Left lung (tissue), 10 donors: Measurements from ENCODE around the gene PTPA. TPM values are rescaled to one million over a fixed set of nuclear protein-coding genes. Genes with fewer than 3 reads are reported as not detected.
"Not testable (repeated sequence)": the region's sequence is repeated elsewhere in the genome, so short reads cannot be mapped to it uniquely, and the experiment has no call there.

Source experiments
- ATAC-seq: fragments of 200-7000 bp; cut with Tn5 transposase; one replicate; pipeline ENCODE4 v1.9.1; 2020; ENCODE audit warnings: moderate library complexity
- DNase-seq, 4 donors: peaks; one replicate each; pipeline ENCODE4 v3.0.0-alpha.2; 2013 to 2020
- H3K27ac ChIP-seq, 2 donors: fragments of 200-600 bp; sonication (generic) in 1 of 2; one replicate each; pipeline versions ENCODE4 v1.5.0 to v1.8.0; 2020 to 2021
- H3K27me3 ChIP-seq, 2 donors: fragments of 200-600 bp; sonication (generic) in 1 of 2; one replicate each; pipeline versions ENCODE4 v1.5.0 to v1.8.0; 2020 to 2021
- H3K36me3 ChIP-seq, 2 donors: fragments of 200-600 bp; sonication (generic) in 1 of 2; one replicate each; pipeline versions ENCODE4 v1.5.0 to v1.8.0; 2020 to 2021
- H3K4me1 ChIP-seq, 2 donors: fragments of 200-600 bp; one replicate each; pipeline ENCODE4 v1.8.0; 2021
- H3K4me3 ChIP-seq, 2 donors: fragments of 200-600 bp; sonication (generic) in 1 of 2; one replicate each; pipeline versions ENCODE4 v1.5.0 to v1.8.0; 2020 to 2021; ENCODE audit warnings: mild to moderate bottlenecking in 1 of 2
- H3K9me3 ChIP-seq, 2 donors: fragments of 200-600 bp; sonication (generic) in 1 of 2; one replicate each; pipeline versions ENCODE4 v1.5.0 to v1.8.0; 2020 to 2021
- intact Hi-C, 2 donors: fragments of 100-400 bp; cut with DNase I; formaldehyde crosslinking; loops; one replicate each; pipeline versions ENCODE4 v1.11.2 to v1.14.2; 2022
- polyA plus RNA-seq, 6 donors: library from polyadenylated mRNA; unstranded; fragments of 120-200 nt; gene quantifications; one replicate each; pipeline ENCODE4 v1.2.1, GENCODE V29; 2013; ENCODE audit not compliant: insufficient read length in 6 of 6
- total RNA-seq, 2 donors: library from RNA; stranded (reverse); fragmentation: NEBNext Ultra II Directional; extraction: Animal tissue kit (Norgen Biotek cat#: 25700); gene quantifications; one replicate each; pipeline ENCODE4 v1.2.1, GENCODE V29; 2021
- TF ChIP-seq, protein P1 (sequence below), 2 donors: fragments of 200-600 bp; sonication (generic) in 1 of 2; IDR thresholded peaks; one replicate each; pipeline versions ENCODE4 v1.5.0 to v1.8.0; 2021; ENCODE audit warnings: antibody characterized with exemption in 2 of 2
- donor health status: DM: no; HTN: yes; CAD: no.
- donor health status: DM: no; HTN: no; CAD: no.

PTPA gene
- total and polyA plus RNA-seq, 8 donors: 120 to 148 (median 140) TPM

DNA sequence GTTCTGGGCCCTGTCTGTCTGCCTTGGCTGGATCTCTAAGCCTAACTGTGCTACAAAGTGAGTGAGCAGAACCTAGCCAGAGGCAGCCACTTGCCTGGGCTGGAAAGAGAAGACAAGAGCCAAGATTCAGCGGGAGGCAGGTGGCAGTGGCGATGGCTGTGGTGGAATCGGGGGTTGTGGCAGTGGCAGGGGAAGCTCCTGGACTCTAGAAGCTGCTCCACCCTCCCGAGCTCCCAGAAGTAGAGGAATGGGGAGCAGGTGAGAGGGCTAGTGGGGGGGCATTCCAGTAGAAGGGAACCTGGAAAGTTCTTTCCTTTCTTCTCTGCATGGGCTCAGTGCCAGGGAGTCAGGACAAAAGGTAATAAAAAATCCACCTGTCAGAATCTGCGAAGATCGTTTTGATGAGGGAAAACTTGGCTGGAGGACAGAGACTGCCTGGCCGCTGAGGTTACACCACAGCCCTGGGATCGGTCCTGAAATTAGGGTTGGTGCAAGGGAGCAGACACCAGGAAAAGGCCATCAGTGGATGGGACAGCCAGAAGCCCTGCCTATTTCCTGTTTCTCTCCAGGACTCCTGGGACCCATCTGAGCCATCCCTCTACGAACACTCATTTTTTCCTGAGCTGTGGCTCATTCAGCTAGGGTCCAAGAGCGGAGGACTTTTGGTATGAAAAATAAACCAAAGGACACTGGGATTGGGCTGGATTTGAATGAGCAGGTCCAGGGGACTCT is 2.2 kb upstream of the PTPA start:
- H3K9me3 ChIP-seq: no peaks in the 10 kb centered on the region
- no peak overlapping the region for H3K27ac ChIP-seq
- ATAC-seq: no peak
- peak overlapping the region in 1 of 2 donors; percentile 85 for H3K4me3 ChIP-seq
- intact Hi-C loops: no loop called here
- peaks cover 0 to 13% of the 10 kb centered on the region in 2 donors for H3K36me3 ChIP-seq
- DNase-seq: peak in 1 of 4 donors; percentile 13
- TF ChIP-seq, protein P1, sequence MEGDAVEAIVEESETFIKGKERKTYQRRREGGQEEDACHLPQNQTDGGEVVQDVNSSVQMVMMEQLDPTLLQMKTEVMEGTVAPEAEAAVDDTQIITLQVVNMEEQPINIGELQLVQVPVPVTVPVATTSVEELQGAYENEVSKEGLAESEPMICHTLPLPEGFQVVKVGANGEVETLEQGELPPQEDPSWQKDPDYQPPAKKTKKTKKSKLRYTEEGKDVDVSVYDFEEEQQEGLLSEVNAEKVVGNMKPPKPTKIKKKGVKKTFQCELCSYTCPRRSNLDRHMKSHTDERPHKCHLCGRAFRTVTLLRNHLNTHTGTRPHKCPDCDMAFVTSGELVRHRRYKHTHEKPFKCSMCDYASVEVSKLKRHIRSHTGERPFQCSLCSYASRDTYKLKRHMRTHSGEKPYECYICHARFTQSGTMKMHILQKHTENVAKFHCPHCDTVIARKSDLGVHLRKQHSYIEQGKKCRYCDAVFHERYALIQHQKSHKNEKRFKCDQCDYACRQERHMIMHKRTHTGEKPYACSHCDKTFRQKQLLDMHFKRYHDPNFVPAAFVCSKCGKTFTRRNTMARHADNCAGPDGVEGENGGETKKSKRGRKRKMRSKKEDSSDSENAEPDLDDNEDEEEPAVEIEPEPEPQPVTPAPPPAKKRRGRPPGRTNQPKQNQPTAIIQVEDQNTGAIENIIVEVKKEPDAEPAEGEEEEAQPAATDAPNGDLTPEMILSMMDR (IDR thresholded peaks at IDR 0.05): no peak
- H3K4me1 ChIP-seq: peaks cover 15 to 39% of the 10 kb centered on the region in 2 donors
- no peaks in the 10 kb centered on the region for H3K27me3 ChIP-seq

DNA sequence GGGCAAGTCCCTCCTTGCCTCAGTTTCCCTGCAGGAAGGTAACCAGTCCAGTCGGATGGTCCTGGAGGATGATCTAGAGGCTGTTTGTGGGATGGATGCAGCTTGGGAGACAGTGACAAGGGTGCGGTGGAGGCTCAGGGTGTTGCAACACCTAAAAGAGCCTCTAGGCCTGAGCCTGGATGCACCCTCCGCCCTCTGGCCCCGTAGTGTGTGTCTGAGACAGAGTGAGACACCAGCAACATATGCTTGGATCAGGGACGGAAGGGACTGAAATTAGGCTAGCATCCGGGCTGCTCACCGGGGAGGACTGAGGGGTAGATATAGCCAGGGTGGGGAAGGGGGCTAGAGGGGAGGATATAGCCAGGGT is 1.7 kb upstream of the PTPA start:
- TF ChIP-seq, protein P1 (IDR thresholded peaks at IDR 0.05): no peak
- ATAC-seq (no peak), DNase-seq (peak in 1 of 4 donors; percentile 57)
- Histone ChIP-seq H3K27ac (no peak overlapping the region), H3K4me1 (peaks cover 15 to 44% of the 10 kb centered on the region in 2 donors), H3K4me3 (peak overlapping the region in 1 of 2 donors; percentile 85), H3K36me3 (peaks cover 0 to 13% of the 10 kb centered on the region in 2 donors), H3K9me3 (no peaks in the 10 kb centered on the region), H3K27me3 (no peaks in the 10 kb centered on the region)
- intact Hi-C loops: no loop called here

DNA sequence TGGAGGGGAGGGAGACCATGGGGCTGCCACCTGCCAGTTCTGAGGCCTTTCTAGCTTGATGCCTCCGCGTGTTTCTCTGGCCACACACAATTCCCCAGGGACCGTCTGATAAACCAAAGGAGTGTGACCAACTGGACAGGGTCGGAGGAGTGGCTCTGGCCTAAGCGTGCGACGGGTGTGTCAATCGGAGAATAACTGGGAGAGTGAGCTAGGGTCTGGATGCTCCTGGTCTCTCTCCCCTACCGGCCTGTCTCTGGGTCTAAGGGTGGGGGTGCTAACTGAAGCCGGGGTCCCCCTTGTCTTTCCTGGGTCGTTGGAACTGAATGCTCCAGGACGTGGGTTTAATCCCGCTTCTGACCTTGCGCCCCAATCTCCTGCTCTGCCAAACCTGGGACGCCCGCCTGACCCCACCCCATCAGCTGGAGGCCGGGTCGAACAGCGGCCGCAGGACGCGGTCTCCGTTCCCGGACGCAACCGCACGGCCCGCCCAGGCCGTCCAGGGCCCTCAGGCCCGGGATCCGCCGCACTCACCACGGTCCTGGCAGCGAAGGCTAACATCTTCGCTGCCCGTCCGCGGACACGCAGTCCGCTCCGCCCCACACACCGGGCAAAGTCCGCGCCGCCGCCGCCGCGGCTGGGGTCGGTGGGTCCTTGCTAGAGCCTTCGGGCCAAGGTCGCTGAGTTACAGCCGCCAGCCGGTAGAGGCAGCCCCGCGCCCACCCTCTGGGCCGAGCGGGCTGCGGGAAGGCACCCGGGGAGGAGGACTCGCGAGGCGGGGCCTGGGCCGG is 1.1 kb upstream of the PTPA start:
- TF ChIP-seq, protein P1 (IDR thresholded peaks at IDR 0.05): no peak
- ATAC-seq (peak; percentile 1), DNase-seq (peak in 1 of 4 donors; percentile 88)
- Histone ChIP-seq H3K4me1 (peaks cover 15 to 50% of the 10 kb centered on the region in 2 donors), H3K4me3 (peak overlapping the region; percentile 85 to 92), H3K27ac (peak overlapping the region; percentile 56 to 92), H3K9me3 (no peaks in the 10 kb centered on the region), H3K27me3 (no peaks in the 10 kb centered on the region), H3K36me3 (peaks cover 0 to 13% of the 10 kb centered on the region in 2 donors)
- intact Hi-C loops: no loop called here

DNA sequence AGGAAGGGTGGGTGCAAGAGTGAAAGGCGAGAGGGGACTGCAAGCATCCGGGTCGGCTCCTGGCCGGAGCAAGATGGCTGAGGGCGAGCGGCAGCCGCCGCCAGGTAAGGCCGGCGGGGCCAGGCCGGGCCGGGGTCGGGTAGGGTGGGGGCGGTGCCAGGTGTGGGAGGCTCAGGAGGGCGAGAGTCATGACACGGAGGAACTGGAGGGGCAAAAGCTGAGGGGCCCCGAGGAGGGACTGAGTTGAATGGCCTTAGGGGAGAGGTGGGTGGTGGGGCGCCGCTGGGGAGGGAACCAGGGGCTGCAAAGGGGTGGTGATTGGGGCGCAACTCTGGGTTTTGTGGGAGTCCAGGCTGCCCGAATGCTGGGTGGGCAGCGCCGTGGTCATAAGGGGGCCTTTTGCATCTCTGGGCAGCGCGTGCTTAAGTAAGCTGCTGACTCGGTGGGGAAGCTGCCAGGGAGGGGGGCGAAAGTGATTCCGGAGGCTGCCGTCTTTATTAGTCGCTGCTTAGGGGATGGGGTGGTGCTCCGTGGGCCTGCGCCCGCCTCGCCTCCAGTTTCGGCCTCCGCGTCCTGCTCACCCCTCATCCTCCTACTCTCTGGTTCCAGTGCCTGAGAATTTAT is 425 bp downstream of the PTPA start:
- Histone ChIP-seq H3K4me3 (peak overlapping the region; percentile 85), H3K9me3 (no peaks in the 10 kb centered on the region), H3K27me3 (no peaks in the 10 kb centered on the region), H3K27ac (peak overlapping the region; percentile 92 to 95), H3K36me3 (peaks cover 0 to 8% of the 10 kb centered on the region in 2 donors), H3K4me1 (peaks cover 15 to 50% of the 10 kb centered on the region in 2 donors)
- intact Hi-C loops: no loop called here
- TF ChIP-seq, protein P1 (IDR thresholded peaks at IDR 0.05): no peak
- DNase-seq (peak; percentile 20 to 88 (median 48)), ATAC-seq (peak; percentile 16)

DNA sequence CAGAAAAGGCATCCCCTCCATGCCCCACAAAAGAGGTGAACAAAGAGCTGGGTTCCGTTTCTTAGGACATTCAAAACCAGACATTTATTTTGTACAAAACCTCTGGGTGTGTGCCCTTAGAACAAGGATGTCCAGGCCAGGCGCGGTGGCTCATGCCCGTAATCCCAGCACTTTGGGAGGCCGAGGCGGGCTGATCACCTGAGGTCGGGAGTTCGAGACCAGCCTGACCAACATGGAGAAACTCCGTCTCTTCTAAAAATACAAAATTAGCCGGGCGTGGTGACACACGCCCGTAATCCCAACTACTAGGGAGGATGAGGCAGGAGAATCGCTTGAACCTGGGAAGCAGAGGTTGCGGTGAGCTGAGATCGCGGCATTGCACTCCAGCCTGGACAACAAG is 1.3 kb downstream of the PTPA start:
- peak in 1 of 4 donors; percentile 46 for DNase-seq
- H3K36me3 ChIP-seq, ATAC-seq, H3K27me3 ChIP-seq, intact Hi-C loops, H3K27ac ChIP-seq, H3K9me3 ChIP-seq: not testable (repeated sequence)
- peaks cover 15 to 50% of the 10 kb centered on the region in 2 donors for H3K4me1 ChIP-seq
- H3K4me3 ChIP-seq: peak overlapping the region in 1 of 2 donors; percentile 85
